Heart left ventricle (tissue), 13 donors: ENCODE measurements around the gene GSAP.

Source experiments
- CTCF ChIP-seq, 12 donors: fragments of 200-600 bp; sonication (generic) in 4 of 12; IDR thresholded peaks; one replicate each; pipeline versions ENCODE4 v1.5.0 to v1.8.0; 2018 to 2022; ENCODE audit warnings: antibody characterized with exemption in 12 of 12, mild to moderate bottlenecking in 5 of 12
- POLR2A ChIP-seq, 2 donors: fragments of 450-650 bp; IDR thresholded peaks; one replicate each; pipeline ENCODE4 v1.6.1; 2017; ENCODE audit warnings: antibody characterized with exemption in 2 of 2, mild to moderate bottlenecking in 2 of 2, moderate library complexity in 2 of 2
- donor health status: ischemic (EF 13 %, LVEDD 7.1; RV severe dilation, severe dysfunction).
- donor health status: DM: no; HTN: yes; CAD: no.
- donor health status: DM: no; HTN: no; CAD: no.
- donor health status: ischemic (EF 25% LVEDD 6.9; RV normal size, moderate dysfunction).
- donor health status: ischemic (EF 25% LVEDD 5.7; RV mildly dilated, moderate dysfunction).
- donor health status: ischemic (EF 35%, LVEDD 5.7; RV mildly dilated, moderate dysfunction).
- donor health status: nonischemic (EF 11% LVEDD 7.7; RV severe dilation, severe dysfunction).
- donor health status: DM: yes; HTN: yes; CAD: no.
- donor health status: PGD.
- donor health status: ischemic (EF 29% LVEDD 5.4; RV normal size, mild dysfunction).
- donor health status: nonischemic (EF 23%, LVEDD 6.1; RV moderate dilation, normal function).

- TF ChIP-seq CTCF (IDR thresholded peaks at IDR 0.05) (no peak), POLR2A (IDR thresholded peaks at IDR 0.05) (no peak)
These were observed 5.0 kb upstream of the GSAP start for GRCh38 chr7:77420986-77421672.
